Mucosa of rectum (tissue), 2 donors: ENCODE results near the gene ZNF217.

Experiments used
- H3K27ac ChIP-seq, 2 donors: one replicate each; pipeline ENCODE4 v1.7.0; 2013; ENCODE audit warnings: inconsistent platforms in 2 of 2, low read depth in 2 of 2, low read length in 2 of 2
- H3K27me3 ChIP-seq, 2 donors: one replicate each; pipeline ENCODE4 v1.7.0; 2013; ENCODE audit warnings: low read length in 2 of 2; ENCODE audit not compliant: control insufficient read depth in 2 of 2, insufficient read depth in 2 of 2
- H3K36me3 ChIP-seq, 2 donors: one replicate each; pipeline ENCODE4 v1.7.0; 2013; ENCODE audit warnings: low read length in 2 of 2; ENCODE audit not compliant: control insufficient read depth in 2 of 2, insufficient read depth in 2 of 2
- H3K4me1 ChIP-seq, 2 donors: one replicate each; pipeline ENCODE4 v1.7.0; 2013; ENCODE audit warnings: low read length in 2 of 2, mild to moderate bottlenecking in 1 of 2; ENCODE audit not compliant: control insufficient read depth in 2 of 2, insufficient read depth in 2 of 2
- H3K4me3 ChIP-seq, 2 donors: one replicate each; pipeline ENCODE4 v1.7.0; 2013; ENCODE audit warnings: low read length in 2 of 2
- H3K9ac ChIP-seq, 2 donors: one replicate each; pipeline ENCODE4 v1.7.0; 2013; ENCODE audit warnings: low read length in 2 of 2, low read depth in 1 of 2, mild to moderate bottlenecking in 1 of 2
- H3K9me3 ChIP-seq, 2 donors: one replicate each; pipeline ENCODE4 v1.7.0; 2013; ENCODE audit warnings: low read length in 2 of 2; ENCODE audit not compliant: control insufficient read depth in 2 of 2
- donor health status: healthy.
- donor health status: Normal muscosa, but diverticular disease.

Gene ZNF217

GRCh38 chr20:53576586-53577318, 16.9 kb downstream of the ZNF217 start:
- Histone ChIP-seq H3K9me3 (no peaks in the 10 kb centered on the region), H3K4me1 (peaks cover 29 to 43% of the 10 kb centered on the region in 2 donors), H3K36me3 (peaks cover 55 to 71% of the 10 kb centered on the region in 2 donors), H3K27ac (no peak overlapping the region), H3K27me3 (no peaks in the 10 kb centered on the region), H3K4me3 (no peak overlapping the region), H3K9ac (no peak overlapping the region)

- Histone ChIP-seq H3K9me3 (no peaks in the 10 kb centered on the region), H3K4me3 (no peak overlapping the region), H3K4me1 (peaks cover 26 to 37% of the 10 kb centered on the region in 2 donors), H3K9ac (peak overlapping the region in 1 of 2 donors; percentile 34), H3K27me3 (no peaks in the 10 kb centered on the region), H3K27ac (no peak overlapping the region), H3K36me3 (peaks cover 53 to 71% of the 10 kb centered on the region in 2 donors)
Observed at GRCh38 chr20:53576195-53576580, 17.5 kb downstream of the ZNF217 start.

GRCh38 chr20:53575481-53576194, 18.0 kb downstream of the ZNF217 start:
- Histone ChIP-seq H3K27me3 (no peaks in the 10 kb centered on the region), H3K4me1 (peaks cover 21 to 33% of the 10 kb centered on the region in 2 donors), H3K9me3 (no peaks in the 10 kb centered on the region), H3K27ac (no peak overlapping the region), H3K36me3 (peaks cover 57 to 72% of the 10 kb centered on the region in 2 donors), H3K9ac (no peak overlapping the region), H3K4me3 (no peak overlapping the region)

- no peaks in the 10 kb centered on the region for H3K9me3 ChIP-seq
Observed at GRCh38 chr20:53574819-53575218, 18.8 kb downstream of the ZNF217 start.

GRCh38 chr20:53574259-53574789, 19.3 kb downstream of the ZNF217 start:
- H3K36me3 ChIP-seq = peaks cover 68 to 78% of the 10 kb centered on the region in 2 donors
- H3K27me3 ChIP-seq = no peaks in the 10 kb centered on the region
- peaks cover 8 to 20% of the 10 kb centered on the region in 2 donors for H3K4me1 ChIP-seq
- H3K27ac ChIP-seq = no peak overlapping the region
- H3K4me3 ChIP-seq = no peak overlapping the region
- no peaks in the 10 kb centered on the region for H3K9me3 ChIP-seq
- H3K9ac ChIP-seq = no peak overlapping the region

More at GRCh38 chr20:53574819-53575218, 18.8 kb downstream of the ZNF217 start:
- H3K9ac ChIP-seq = no peak overlapping the region
- H3K4me3 ChIP-seq = no peak overlapping the region
- no peak overlapping the region for H3K27ac ChIP-seq
- H3K27me3 ChIP-seq = no peaks in the 10 kb centered on the region
- H3K36me3 ChIP-seq = peaks cover 65 to 75% of the 10 kb centered on the region in 2 donors
- H3K4me1 ChIP-seq = peaks cover 12 to 25% of the 10 kb centered on the region in 2 donors

- Histone ChIP-seq H3K27me3 (no peaks in the 10 kb centered on the region), H3K36me3 (peaks cover 81 to 91% of the 10 kb centered on the region in 2 donors), H3K4me3 (no peak overlapping the region), H3K27ac (no peak overlapping the region), H3K4me1 (peaks cover 2 to 3% of the 10 kb centered on the region in 2 donors), H3K9ac (peak overlapping the region in 1 of 2 donors; percentile 14), H3K9me3 (no peaks in the 10 kb centered on the region)
Observed at GRCh38 chr20:53571555-53572286, 21.9 kb downstream of the ZNF217 start.

GRCh38 chr20:53570446-53571276, 23.0 kb downstream of the ZNF217 start:
- Histone ChIP-seq H3K9ac (no peak overlapping the region), H3K4me1 (peaks cover 0 to 2% of the 10 kb centered on the region in 2 donors), H3K9me3 (no peaks in the 10 kb centered on the region), H3K36me3 (peaks cover 70 to 88% of the 10 kb centered on the region in 2 donors), H3K27me3 (no peaks in the 10 kb centered on the region), H3K27ac (no peak overlapping the region), H3K4me3 (no peak overlapping the region)

- H3K4me1 ChIP-seq = peaks cover 0 to 2% of the 10 kb centered on the region in 2 donors
- H3K27me3 ChIP-seq = no peaks in the 10 kb centered on the region
- no peaks in the 10 kb centered on the region for H3K9me3 ChIP-seq
- no peak overlapping the region for H3K4me3 ChIP-seq
- H3K36me3 ChIP-seq = peaks cover 61 to 86% of the 10 kb centered on the region in 2 donors
- H3K9ac ChIP-seq = no peak overlapping the region
- no peak overlapping the region for H3K27ac ChIP-seq
Observed at GRCh38 chr20:53569606-53570307, 23.9 kb downstream of the ZNF217 start.

GRCh38 chr20:53569005-53569404, 24.6 kb downstream of the ZNF217 start:
- Histone ChIP-seq H3K4me1 (peaks cover 0 to 2% of the 10 kb centered on the region in 2 donors), H3K27ac (no peak overlapping the region)

More at GRCh38 chr20:53569005-53569404, 24.6 kb downstream of the ZNF217 start:
- no peaks in the 10 kb centered on the region for H3K27me3 ChIP-seq
- H3K9me3 ChIP-seq = no peaks in the 10 kb centered on the region
- no peak overlapping the region for H3K9ac ChIP-seq
- peaks cover 55 to 80% of the 10 kb centered on the region in 2 donors for H3K36me3 ChIP-seq
- H3K4me3 ChIP-seq = no peak overlapping the region
